Measurements from ENCODE around the gene TRAF3. TPM values are rescaled to one million over a fixed set of nuclear protein-coding genes. Genes with fewer than 3 reads are reported as not detected.

The TRAF3 gene
- polyA plus RNA-seq, 1 of the 3 experiments (the other 2 are of a cell fraction), result 17.9 TPM

DNA sequence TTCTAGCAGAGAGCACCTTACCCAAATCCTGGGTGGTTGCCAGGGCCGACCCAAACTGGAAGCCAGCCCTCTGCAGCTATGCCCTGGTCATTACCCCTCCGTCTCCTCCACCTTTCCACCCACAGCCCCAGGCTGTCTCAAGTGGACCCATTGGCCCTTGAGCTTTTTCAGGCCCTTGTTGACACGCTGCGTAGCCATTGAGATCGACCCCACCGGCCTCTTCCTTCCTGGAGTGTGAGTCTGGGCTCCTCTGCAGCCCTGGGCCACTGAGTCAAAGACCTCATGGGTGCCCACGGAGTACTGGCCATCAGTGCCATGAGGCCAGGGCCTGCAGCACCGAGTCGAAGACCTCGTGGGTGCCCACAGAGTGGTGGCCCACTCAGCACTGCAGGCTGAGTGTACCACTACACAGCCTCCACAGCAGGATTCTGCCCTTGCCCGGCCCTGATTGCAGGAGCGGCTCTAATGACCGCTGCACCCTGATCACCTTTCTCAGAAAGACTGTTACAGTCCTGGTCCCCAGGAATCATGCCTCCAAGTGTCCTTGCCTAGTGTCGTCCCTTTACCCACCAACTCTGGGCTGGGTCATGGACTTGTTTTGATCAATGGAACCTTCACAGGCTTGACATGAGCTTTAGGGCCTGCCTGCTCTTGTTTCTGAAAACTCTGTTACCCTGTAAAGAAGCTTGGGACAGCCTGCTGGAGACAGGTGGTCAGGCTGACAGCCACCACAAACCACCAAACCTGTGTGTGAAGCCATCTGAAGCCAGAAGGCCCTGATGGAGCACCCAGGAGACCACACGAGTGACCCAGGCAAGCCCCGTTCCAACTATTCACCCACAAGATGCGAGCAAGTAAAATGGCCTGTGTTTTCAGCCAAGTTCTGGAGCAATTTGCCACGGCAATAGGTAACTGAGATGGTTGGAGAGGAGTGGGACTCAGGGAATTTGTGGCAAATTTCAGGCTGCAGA, 39.6 kb upstream of the TRAF3 start:
- Histone ChIP-seq H3K27me3 (ENCODE audit: insufficient read depth) (no peaks in the 10 kb centered on the region), H3K4me3 (ENCODE audit: low read depth in 2 of 2, low read length in 1 of 2) (no peak overlapping the region), H3K27ac (ENCODE audit: low read depth in 2 of 2, low read length in 1 of 2) (no peak overlapping the region), H3K9me2 (no peaks in the 10 kb centered on the region), H3K36me3 (replicated peaks in 1 of 2; ENCODE audit: control insufficient read depth in 1 of 2, insufficient read depth in 2 of 2, low read length in 1 of 2) (peaks cover 0 to 3% of the 10 kb centered on the region in 2 experiments), H3K79me2 (ENCODE audit: insufficient read depth) (no peaks in the 10 kb centered on the region), H3K9ac (no peak overlapping the region), H3K9me3 (peaks cover 1% of the 10 kb centered on the region; the same call in 1 of the 2 replicates), H3F3A (replicated peaks; ENCODE audit: insufficient read depth) (no peaks in the 10 kb centered on the region), H3K4me1 (ENCODE audit: control insufficient read depth in 1 of 2, insufficient read depth in 2 of 2, low read depth in 1 of 2, low read length in 1 of 2) (no peaks in the 10 kb centered on the region), H3K4me2 (no peak overlapping the region), H4K20me1 (ENCODE audit: insufficient read depth) (no peaks in the 10 kb centered on the region), H2AFZ (ENCODE audit: low read depth) (no peak overlapping the region)
- TF ChIP-seq TAF1 (IDR thresholded peaks at IDR 0.05; ENCODE audit: borderline replicate concordance, low read depth, low read length) (no peak), MXI1 (IDR thresholded peaks at IDR 0.05; ENCODE audit: low read depth, low read length) (no peak), ELF1 (IDR thresholded peaks at IDR 0.05) (no peak), RAD21 (IDR thresholded peaks at IDR 0.05; ENCODE audit: low read length) (no peak), TCF12 (IDR thresholded peaks at IDR 0.05) (no peak), RXRA (IDR thresholded peaks at IDR 0.05; ENCODE audit: borderline replicate concordance, low read depth) (no peak), YY1 (IDR thresholded peaks at IDR 0.05; ENCODE audit: low read depth) (no peak), SIN3A (IDR thresholded peaks at IDR 0.05; ENCODE audit: borderline replicate concordance, low read depth, low read length) (no peak), EP300 (IDR thresholded peaks at IDR 0.05; ENCODE audit: borderline replicate concordance in 1 of 2, low read depth in 1 of 2, low read length in 1 of 2) (no peak)
- TF ChIP-seq, protein P1, sequence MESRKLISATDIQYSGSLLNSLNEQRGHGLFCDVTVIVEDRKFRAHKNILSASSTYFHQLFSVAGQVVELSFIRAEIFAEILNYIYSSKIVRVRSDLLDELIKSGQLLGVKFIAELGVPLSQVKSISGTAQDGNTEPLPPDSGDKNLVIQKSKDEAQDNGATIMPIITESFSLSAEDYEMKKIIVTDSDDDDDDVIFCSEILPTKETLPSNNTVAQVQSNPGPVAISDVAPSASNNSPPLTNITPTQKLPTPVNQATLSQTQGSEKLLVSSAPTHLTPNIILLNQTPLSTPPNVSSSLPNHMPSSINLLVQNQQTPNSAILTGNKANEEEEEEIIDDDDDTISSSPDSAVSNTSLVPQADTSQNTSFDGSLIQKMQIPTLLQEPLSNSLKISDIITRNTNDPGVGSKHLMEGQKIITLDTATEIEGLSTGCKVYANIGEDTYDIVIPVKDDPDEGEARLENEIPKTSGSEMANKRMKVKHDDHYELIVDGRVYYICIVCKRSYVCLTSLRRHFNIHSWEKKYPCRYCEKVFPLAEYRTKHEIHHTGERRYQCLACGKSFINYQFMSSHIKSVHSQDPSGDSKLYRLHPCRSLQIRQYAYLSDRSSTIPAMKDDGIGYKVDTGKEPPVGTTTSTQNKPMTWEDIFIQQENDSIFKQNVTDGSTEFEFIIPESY (IDR thresholded peaks at IDR 0.05; ENCODE audit: borderline replicate concordance, low read depth), result no peak
- ChIA-PET POLR2A (no interaction called here), CTCF (interaction anchor here (0.5 to 1.1 kb wide), 2 partner anchors 9 to 144 kb away, joined by 3 read pairs; no protein-coding TSS in a partner anchor)
- no peak for DNase-seq
- 92% methylated on average over 12 of the region's 18 CpGs for WGBS (ENCODE audit: low lambda C conversion rate)

DNA sequence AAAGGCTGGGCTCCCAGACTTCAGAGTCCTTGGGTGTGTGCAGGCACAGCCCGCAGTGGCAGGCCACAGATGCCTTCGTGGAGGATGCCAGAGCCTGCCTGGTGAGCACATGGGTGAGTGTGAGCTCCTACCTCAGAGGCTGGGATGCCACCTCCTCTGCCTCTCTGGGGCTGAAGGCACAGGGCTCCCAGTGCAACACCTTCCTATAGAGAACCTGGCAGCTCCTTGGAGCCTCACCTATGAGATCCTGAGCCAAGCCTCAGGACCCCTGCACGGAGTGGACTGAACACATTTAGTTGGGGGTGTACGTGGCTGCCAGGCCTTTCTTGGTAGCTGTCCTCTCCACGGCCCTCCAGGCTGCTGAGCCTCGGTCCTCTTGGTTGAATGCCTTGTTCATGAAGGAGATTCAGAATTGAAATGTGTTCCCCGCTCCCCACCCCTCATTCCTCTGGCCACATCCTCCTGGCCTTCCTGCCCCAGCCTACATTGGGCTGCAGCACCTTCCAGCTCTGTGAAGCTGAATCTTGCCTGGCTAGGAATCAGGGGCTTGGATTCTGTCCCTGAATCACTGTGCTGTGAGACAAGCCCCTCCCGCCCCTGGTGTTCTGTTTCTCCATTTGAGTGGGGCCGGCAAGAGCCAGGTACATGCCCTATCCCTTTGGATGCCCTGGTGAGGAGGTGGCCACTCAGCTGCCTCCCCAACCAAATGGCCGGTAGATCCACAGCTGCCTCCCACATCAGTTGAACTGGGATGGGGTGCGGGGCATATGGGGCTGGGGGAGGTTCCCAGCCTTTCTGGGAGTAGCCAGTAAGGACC, 38.7 kb upstream of the TRAF3 start:
- Histone ChIP-seq H3K36me3 (replicated peaks in 1 of 2; ENCODE audit: control insufficient read depth in 1 of 2, insufficient read depth in 2 of 2, low read length in 1 of 2) (peaks cover 0 to 9% of the 10 kb centered on the region in 2 experiments), H3K4me3 (ENCODE audit: low read depth in 2 of 2, low read length in 1 of 2) (no peak overlapping the region), H3F3A (replicated peaks; ENCODE audit: insufficient read depth) (no peaks in the 10 kb centered on the region), H3K27ac (ENCODE audit: low read depth in 2 of 2, low read length in 1 of 2) (no peak overlapping the region), H3K4me1 (ENCODE audit: control insufficient read depth in 1 of 2, insufficient read depth in 2 of 2, low read depth in 1 of 2, low read length in 1 of 2) (no peaks in the 10 kb centered on the region), H3K9ac (no peak overlapping the region), H3K4me2 (no peak overlapping the region), H3K79me2 (ENCODE audit: insufficient read depth) (no peaks in the 10 kb centered on the region), H4K20me1 (ENCODE audit: insufficient read depth) (no peaks in the 10 kb centered on the region), H3K9me2 (no peaks in the 10 kb centered on the region), H3K27me3 (ENCODE audit: insufficient read depth) (no peaks in the 10 kb centered on the region), H3K9me3 (peaks cover 3% of the 10 kb centered on the region; the same call in 1 of the 2 replicates), H2AFZ (ENCODE audit: low read depth) (no peak overlapping the region)
- TF ChIP-seq FOSL2 (IDR thresholded peaks at IDR 0.05; ENCODE audit: borderline replicate concordance, low read depth) (no peak), FOXJ3 (CRISPR knock-in tag; IDR thresholded peaks at IDR 0.05) (no peak), JUND (IDR thresholded peaks at IDR 0.05) (no peak), ELF1 (IDR thresholded peaks at IDR 0.05) (no peak), RXRA (IDR thresholded peaks at IDR 0.05; ENCODE audit: borderline replicate concordance, low read depth) (no peak)
- TF ChIP-seq, protein P2, sequence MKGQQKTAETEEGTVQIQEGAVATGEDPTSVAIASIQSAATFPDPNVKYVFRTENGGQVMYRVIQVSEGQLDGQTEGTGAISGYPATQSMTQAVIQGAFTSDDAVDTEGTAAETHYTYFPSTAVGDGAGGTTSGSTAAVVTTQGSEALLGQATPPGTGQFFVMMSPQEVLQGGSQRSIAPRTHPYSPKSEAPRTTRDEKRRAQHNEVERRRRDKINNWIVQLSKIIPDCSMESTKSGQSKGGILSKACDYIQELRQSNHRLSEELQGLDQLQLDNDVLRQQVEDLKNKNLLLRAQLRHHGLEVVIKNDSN (IDR thresholded peaks at IDR 0.05; ENCODE audit: borderline replicate concordance, low read depth), result no peak
- CTCF ChIA-PET, result no interaction called here
- 93% methylated on average over 7 of the region's 11 CpGs for WGBS (ENCODE audit: low lambda C conversion rate)
- DNase-seq, result no peak
- POLR2A ChIA-PET, result no interaction called here

Data from SK-N-SH (cell line).